ENCODE measurements around the gene CTF1.

GRCh38 chr16:30858829-30859423, 37.5 kb upstream of the CTF1 start:
- TF ChIP-seq MAX (IDR thresholded peaks at IDR 0.05) (no peak), RAD21 (IDR thresholded peaks at IDR 0.05) (no peak), CTCF (IDR thresholded peaks at IDR 0.05; ENCODE audit: low read depth, low read length, missing input control) (no peak), JUND (IDR thresholded peaks at IDR 0.05) (no peak), YY1 (IDR thresholded peaks at IDR 0.05) (no peak), RXRA (IDR thresholded peaks at IDR 0.05) (no peak), GABPA (IDR thresholded peaks at IDR 0.05 in 1 of 2, conservative IDR thresholded peaks at IDR 0.05 in 1 of 2) (no peak), EGR1 (IDR thresholded peaks at IDR 0.05; ENCODE audit: low read depth in 2 of 2) (no peak), REST (IDR thresholded peaks at IDR 0.05) (no peak), ZBTB33 (IDR thresholded peaks at IDR 0.05) (no peak)
